Measurements from ENCODE around the gene STAG3. TPM values are rescaled to one million over a fixed set of nuclear protein-coding genes. Genes with fewer than 3 reads are reported as not detected.
A peak's percentile ranks its signal among the peaks of the same experiment; 100 is the strongest.
"Not testable (repeated sequence)": the region's sequence is repeated elsewhere in the genome, so short reads cannot be mapped to it uniquely, and the experiment has no call there.

Gene STAG3, protein sequence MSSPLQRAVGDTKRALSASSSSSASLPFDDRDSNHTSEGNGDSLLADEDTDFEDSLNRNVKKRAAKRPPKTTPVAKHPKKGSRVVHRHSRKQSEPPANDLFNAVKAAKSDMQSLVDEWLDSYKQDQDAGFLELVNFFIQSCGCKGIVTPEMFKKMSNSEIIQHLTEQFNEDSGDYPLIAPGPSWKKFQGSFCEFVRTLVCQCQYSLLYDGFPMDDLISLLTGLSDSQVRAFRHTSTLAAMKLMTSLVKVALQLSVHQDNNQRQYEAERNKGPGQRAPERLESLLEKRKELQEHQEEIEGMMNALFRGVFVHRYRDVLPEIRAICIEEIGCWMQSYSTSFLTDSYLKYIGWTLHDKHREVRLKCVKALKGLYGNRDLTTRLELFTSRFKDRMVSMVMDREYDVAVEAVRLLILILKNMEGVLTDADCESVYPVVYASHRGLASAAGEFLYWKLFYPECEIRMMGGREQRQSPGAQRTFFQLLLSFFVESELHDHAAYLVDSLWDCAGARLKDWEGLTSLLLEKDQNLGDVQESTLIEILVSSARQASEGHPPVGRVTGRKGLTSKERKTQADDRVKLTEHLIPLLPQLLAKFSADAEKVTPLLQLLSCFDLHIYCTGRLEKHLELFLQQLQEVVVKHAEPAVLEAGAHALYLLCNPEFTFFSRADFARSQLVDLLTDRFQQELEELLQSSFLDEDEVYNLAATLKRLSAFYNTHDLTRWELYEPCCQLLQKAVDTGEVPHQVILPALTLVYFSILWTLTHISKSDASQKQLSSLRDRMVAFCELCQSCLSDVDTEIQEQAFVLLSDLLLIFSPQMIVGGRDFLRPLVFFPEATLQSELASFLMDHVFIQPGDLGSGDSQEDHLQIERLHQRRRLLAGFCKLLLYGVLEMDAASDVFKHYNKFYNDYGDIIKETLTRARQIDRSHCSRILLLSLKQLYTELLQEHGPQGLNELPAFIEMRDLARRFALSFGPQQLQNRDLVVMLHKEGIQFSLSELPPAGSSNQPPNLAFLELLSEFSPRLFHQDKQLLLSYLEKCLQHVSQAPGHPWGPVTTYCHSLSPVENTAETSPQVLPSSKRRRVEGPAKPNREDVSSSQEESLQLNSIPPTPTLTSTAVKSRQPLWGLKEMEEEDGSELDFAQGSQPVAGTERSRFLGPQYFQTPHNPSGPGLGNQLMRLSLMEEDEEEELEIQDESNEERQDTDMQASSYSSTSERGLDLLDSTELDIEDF
- 1.1 TPM for polyA plus RNA-seq (2013, experiment 1 of 2)
- polyA plus RNA-seq (2013, experiment 2 of 2): 0.81 TPM

DNA sequence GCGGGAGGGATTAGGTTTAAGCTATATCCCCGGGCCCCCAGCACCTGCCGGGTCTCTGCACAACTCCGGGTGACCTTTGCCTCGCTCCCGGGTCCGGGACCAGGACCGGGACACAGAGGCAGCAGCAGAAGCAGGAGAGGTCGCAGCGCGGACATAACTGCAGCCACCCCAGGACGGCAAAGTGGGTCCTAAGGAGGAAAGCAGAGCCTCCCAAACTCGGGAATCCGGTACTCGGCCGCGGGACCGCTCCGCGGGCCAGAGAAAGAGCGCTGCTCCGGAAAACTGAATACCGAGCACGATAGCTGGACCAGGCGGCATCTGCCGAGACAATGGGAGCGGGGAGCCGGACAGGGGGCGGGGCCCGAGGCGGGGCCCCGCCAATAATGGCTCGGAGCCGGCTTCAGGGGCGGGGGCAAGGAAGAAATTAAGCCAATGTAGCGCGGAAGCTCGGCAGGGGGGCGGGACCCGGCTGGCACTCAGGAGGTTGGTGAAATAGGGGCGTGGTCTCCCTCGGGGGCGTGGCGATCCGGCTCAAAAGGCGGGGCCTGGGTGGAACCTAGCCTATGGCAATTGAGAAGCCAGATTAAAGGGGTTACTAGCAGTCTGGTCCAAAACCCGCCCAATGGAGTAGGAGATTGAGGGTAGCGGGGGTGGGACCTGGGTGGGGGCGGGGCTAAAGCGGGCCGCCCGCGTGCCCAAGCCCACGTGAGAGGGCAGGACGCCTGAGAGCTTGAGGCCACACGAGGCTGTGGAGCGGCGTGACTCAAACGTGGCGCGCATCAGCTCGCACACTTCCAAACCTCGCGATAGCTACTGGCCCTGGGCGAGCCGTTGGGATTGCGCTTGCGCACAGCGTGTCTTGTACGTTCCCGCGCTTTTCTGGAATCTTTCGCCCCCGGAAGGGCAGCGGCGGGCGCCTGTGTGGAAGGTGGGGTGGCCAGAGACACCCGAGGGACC, at the start of gene STAG3, which contains the start of gene GPC2:
Gene STAG3 (plus strand): TSS at position 874 of the 957 bp plus-strand sequence. CDS start 2,639 bp downstream, outside the sequence.
Gene GPC2 (minus strand): TSS at position 337 of the 957 bp plus-strand sequence. CDS start 182 bp downstream, at position 155.
- H3K4me1 ChIP-seq (ENCODE audit: control insufficient read depth, insufficient read depth, low read length, poor library complexity, severe bottlenecking): no peaks in the 10 kb centered on the region
- H3K9me3 ChIP-seq (ENCODE audit: control insufficient read depth, low read length): no peaks in the 10 kb centered on the region
- H3K4me3 ChIP-seq (ENCODE audit: extremely low read depth, insufficient read depth, low read length, poor library complexity, severe bottlenecking): peak within 1 kb of the TSS; percentile 87
- WGBS, 2 experiments (ENCODE audit: insufficient coverage in 2 of 2): 25 to 31% methylated on average over 60 to 72 of the region's 78 CpGs
- H3K27ac ChIP-seq (ENCODE audit: low read depth, low read length, severe bottlenecking): no peak within 1 kb of the TSS
- H3K36me3 ChIP-seq (ENCODE audit: control insufficient read depth, insufficient read depth, low read length): peaks cover 20% of the 10 kb centered on the region

DNA sequence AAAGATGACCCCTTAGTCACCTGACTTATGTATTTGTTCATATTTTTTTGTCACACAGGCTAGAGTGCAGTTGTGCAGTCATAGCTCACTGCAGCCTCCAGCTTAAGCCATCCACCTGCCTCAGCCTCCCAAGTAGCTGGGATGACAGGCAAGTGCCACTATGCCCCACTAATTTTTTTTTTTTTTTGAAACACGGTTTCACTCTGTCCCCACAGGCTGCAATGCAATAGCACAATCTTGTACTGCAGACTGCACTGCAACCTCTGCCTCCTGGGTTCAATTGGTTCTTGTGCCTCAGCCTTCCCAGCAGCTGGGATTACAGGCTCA, 49.1 kb upstream of the STAG3 start:
- H3K36me3 ChIP-seq (ENCODE audit: control insufficient read depth, insufficient read depth, low read length): peaks cover 19% of the 10 kb centered on the region
- H3K27ac ChIP-seq (ENCODE audit: low read depth, low read length, severe bottlenecking): no peak overlapping the region
- WGBS, 2 experiments (ENCODE audit: insufficient coverage in 2 of 2): 57 to 88% methylated on average over 1 of the region's 1 CpG
- peaks cover 4% of the 10 kb centered on the region for H3K4me1 ChIP-seq (ENCODE audit: control insufficient read depth, insufficient read depth, low read length, poor library complexity, severe bottlenecking)
- no peak overlapping the region for H3K4me3 ChIP-seq (ENCODE audit: extremely low read depth, insufficient read depth, low read length, poor library complexity, severe bottlenecking)
- no peaks in the 10 kb centered on the region for H3K9me3 ChIP-seq (ENCODE audit: control insufficient read depth, low read length)

DNA sequence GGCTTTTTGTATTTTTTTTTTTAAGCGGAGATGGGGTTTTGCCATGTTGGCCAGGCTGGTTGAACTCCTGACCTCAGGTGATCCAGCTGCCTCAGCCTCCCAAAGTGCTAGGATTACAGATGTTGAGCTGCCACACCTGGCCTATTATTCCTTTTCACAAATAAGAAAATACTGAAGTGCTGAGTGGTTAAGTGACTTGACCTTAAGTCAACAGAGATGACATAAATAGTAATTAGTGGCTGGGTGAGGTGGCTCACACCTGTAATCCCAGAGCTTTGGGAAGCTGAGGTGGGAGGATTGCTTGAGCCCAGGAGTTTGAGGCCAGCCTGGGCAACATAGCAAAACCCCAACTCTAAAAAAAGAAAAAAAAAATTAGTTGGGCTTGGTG, 47.5 kb upstream of the STAG3 start:
- H3K4me1 ChIP-seq (ENCODE audit: control insufficient read depth, insufficient read depth, low read length, poor library complexity, severe bottlenecking); H3K4me3 ChIP-seq (ENCODE audit: extremely low read depth, insufficient read depth, low read length, poor library complexity, severe bottlenecking); H3K9me3 ChIP-seq (ENCODE audit: control insufficient read depth, low read length); H3K27ac ChIP-seq (ENCODE audit: low read depth, low read length, severe bottlenecking); H3K36me3 ChIP-seq (ENCODE audit: control insufficient read depth, insufficient read depth, low read length): not testable (repeated sequence)
- WGBS, 2 experiments (ENCODE audit: insufficient coverage in 2 of 2): 89% methylated on average over 1 of the region's 1 CpG; no CpG with 5 or more reads in 1 of the 2 experiments

- Histone ChIP-seq H3K9me3 (ENCODE audit: control insufficient read depth, low read length) (no peaks in the 10 kb centered on the region), H3K4me1 (ENCODE audit: control insufficient read depth, insufficient read depth, low read length, poor library complexity, severe bottlenecking) (peaks cover 4% of the 10 kb centered on the region), H3K27ac (ENCODE audit: low read depth, low read length, severe bottlenecking) (no peak overlapping the region), H3K36me3 (ENCODE audit: control insufficient read depth, insufficient read depth, low read length) (no peaks in the 10 kb centered on the region), H3K4me3 (ENCODE audit: extremely low read depth, insufficient read depth, low read length, poor library complexity, severe bottlenecking) (no peak overlapping the region)
- WGBS, 2 experiments (ENCODE audit: insufficient coverage in 2 of 2): 17% methylated on average over 23 to 24 of the region's 24 CpGs
Measured at GRCh38 chr7:100130608-100131453, 46.9 kb upstream of the STAG3 start.

DNA sequence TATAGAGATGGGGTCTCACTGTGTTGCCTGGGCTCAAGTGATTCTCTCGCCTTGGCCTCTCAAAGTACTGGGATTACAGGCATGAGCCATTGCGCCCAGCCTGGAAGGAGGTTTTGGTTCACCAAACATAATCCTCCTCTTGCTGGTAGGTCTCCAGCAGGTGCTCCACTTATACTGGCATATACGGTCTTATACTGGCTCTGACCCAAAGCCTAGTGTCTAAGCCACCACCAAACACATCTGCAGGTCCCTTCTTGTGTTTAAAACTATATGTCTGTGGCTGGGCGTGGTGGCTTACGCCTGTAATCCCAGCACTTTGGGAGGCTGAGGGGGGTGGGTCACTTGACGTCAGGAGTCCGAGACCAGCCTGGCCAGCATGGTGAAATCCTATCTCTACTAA, 45.6 kb upstream of the STAG3 start:
- no peak overlapping the region for H3K27ac ChIP-seq (ENCODE audit: low read depth, low read length, severe bottlenecking)
- H3K4me1 ChIP-seq (ENCODE audit: control insufficient read depth, insufficient read depth, low read length, poor library complexity, severe bottlenecking): peaks cover 4% of the 10 kb centered on the region
- no peak overlapping the region for H3K4me3 ChIP-seq (ENCODE audit: extremely low read depth, insufficient read depth, low read length, poor library complexity, severe bottlenecking)
- H3K36me3 ChIP-seq (ENCODE audit: control insufficient read depth, insufficient read depth, low read length): no peaks in the 10 kb centered on the region
- WGBS, 2 experiments (ENCODE audit: insufficient coverage in 2 of 2): 81 to 83% methylated on average over 2 to 5 of the region's 7 CpGs
- H3K9me3 ChIP-seq (ENCODE audit: control insufficient read depth, low read length): no peaks in the 10 kb centered on the region

GRCh38 chr7:100132697-100133151, 45.0 kb upstream of the STAG3 start:
- WGBS, 2 experiments (ENCODE audit: insufficient coverage in 2 of 2): 31 to 42% methylated on average over 1 to 2 of the region's 3 CpGs
- Histone ChIP-seq H3K4me1 (ENCODE audit: control insufficient read depth, insufficient read depth, low read length, poor library complexity, severe bottlenecking) (peaks cover 4% of the 10 kb centered on the region), H3K9me3 (ENCODE audit: control insufficient read depth, low read length) (no peaks in the 10 kb centered on the region)

DNA sequence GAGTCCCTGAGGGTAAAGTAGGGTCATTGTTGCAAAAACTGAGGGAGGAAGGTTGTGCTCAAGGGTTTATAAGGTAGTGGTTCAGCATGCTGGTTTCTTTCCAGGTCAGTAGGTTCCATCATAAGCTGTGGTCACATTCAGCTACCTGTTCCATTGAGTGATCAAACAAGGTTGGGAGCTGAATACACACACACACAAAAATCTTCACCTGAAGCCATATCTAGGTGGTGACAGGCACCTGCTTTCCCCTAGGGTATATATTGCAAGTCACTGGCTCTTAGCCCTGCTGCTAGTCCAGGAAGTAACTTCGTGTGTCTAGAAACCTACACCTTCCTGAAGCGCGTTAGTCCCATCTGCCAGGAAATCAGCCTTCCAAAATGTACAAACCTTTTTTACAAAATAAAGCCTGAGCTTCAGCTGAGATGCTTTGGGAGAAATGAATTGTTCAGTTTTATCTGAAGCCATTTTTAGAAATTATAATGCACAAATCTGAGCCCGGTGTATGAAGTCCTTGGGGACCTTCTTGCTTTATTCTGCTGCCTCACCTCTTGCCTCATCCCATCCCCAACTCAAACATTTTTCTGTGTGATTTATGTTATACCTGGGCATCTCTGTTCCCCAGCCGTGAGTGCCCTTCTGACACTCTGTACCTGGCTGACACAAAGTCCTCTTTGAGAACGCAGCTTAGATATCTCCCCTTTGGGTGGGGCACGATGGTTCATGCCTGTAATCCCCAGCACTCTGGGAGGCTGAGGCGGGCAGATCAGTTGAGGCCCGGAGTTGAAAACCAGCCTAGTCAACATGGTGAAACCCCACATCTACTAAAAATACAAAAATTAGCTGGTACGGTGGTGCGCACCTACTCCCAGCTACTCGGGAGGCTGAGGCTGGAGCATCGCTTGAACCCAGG, 39.6 kb upstream of the STAG3 start:
- Histone ChIP-seq H3K27ac (ENCODE audit: low read depth, low read length, severe bottlenecking) (no peak overlapping the region), H3K9me3 (ENCODE audit: control insufficient read depth, low read length) (no peaks in the 10 kb centered on the region), H3K4me1 (ENCODE audit: control insufficient read depth, insufficient read depth, low read length, poor library complexity, severe bottlenecking) (no peaks in the 10 kb centered on the region), H3K36me3 (ENCODE audit: control insufficient read depth, insufficient read depth, low read length) (no peaks in the 10 kb centered on the region), H3K4me3 (ENCODE audit: extremely low read depth, insufficient read depth, low read length, poor library complexity, severe bottlenecking) (no peak overlapping the region)
- 90 to 93% methylated on average over 12 to 13 of the region's 13 CpGs for WGBS, 2 experiments (ENCODE audit: insufficient coverage in 2 of 2)

More at GRCh38 chr7:100132697-100133151, 45.0 kb upstream of the STAG3 start:
- Histone ChIP-seq H3K36me3 (ENCODE audit: control insufficient read depth, insufficient read depth, low read length) (no peaks in the 10 kb centered on the region), H3K4me3 (ENCODE audit: extremely low read depth, insufficient read depth, low read length, poor library complexity, severe bottlenecking) (no peak overlapping the region), H3K27ac (ENCODE audit: low read depth, low read length, severe bottlenecking) (peak overlapping the region; percentile 53)

- no peaks in the 10 kb centered on the region for H3K4me1 ChIP-seq (ENCODE audit: control insufficient read depth, insufficient read depth, low read length, poor library complexity, severe bottlenecking)
- H3K4me3 ChIP-seq (ENCODE audit: extremely low read depth, insufficient read depth, low read length, poor library complexity, severe bottlenecking): no peak overlapping the region
- no peak overlapping the region for H3K27ac ChIP-seq (ENCODE audit: low read depth, low read length, severe bottlenecking)
- no peaks in the 10 kb centered on the region for H3K36me3 ChIP-seq (ENCODE audit: control insufficient read depth, insufficient read depth, low read length)
- H3K9me3 ChIP-seq (ENCODE audit: control insufficient read depth, low read length): no peaks in the 10 kb centered on the region
- WGBS, 2 experiments (ENCODE audit: insufficient coverage in 2 of 2): 100% methylated on average over 1 of the region's 3 CpGs
Measured at GRCh38 chr7:100141555-100141949, 36.2 kb upstream of the STAG3 start.

Measured in mesodermal cell (in vitro differentiated cells).